Nucleus accumbens (tissue), 56 donors: ENCODE data around the gene EFCAB11.
"Not testable (repeated sequence)": the region's sequence is repeated elsewhere in the genome, so short reads cannot be mapped to it uniquely, and the experiment has no call there.

Source experiments
- DNase-seq, 56 donors: peaks; one replicate each; lab custom pipeline; 2025; lab: John Stamatoyannopoulos, UW

Gene EFCAB11

DNA sequence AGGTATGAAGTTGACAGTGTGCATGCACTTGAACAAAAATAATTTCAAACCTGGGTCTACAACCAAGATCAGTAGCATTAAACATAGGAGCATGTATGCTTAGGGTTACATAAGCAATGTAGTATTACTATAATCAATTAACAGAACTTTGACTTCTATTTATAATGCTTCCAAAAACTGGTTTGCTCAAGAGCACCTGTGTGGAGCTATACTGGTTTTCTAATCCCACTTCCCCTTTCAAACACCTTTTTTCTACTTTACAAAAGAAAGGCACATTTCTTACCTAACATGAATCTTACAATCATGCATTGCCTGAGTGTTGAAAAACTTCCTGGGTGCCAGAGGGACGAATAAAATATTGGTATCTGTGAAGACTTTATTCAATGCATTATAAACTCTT lies 72.7 kb downstream of the EFCAB11 start:
- no peak for DNase-seq

DNA sequence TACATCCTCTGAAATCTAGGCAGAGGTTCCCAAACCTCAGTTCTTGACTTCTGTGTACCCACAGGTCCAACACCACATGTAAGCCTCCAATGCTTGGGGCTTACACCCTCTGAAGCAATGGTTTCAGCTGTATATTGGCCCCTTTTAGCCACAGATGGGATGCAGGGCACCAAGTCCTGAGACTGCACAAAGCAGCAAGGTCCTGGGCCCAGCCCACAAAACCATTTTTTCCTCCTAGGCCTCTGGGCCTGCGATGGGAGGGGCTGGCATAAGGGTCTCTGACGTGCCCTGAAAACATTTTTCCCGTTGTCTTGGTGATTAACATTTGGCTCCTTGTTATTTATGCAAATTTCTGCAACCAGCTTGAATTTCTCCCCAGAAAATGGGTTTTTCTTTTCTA lies 80.4 kb downstream of the EFCAB11 start:
- DNase-seq: not testable (repeated sequence)

DNA sequence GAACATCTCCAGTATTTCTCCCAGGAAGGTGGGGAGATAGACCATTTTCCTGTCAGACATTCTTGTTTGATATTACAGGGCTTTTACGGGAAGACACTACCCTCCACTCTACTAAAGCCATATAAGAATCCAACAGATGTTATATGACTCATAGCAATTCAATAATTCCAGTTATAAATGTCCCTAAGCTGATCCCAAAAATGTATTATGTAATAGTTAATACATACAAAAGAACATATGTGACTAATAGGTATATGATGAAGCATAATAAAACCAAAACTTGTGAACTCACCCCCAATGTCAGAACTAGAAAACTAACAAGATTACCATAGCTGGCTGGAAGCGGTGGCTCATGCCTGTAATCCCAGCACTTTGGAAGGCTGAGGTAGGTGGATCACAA lies 84.2 kb downstream of the EFCAB11 start:
- no peak for DNase-seq

DNA sequence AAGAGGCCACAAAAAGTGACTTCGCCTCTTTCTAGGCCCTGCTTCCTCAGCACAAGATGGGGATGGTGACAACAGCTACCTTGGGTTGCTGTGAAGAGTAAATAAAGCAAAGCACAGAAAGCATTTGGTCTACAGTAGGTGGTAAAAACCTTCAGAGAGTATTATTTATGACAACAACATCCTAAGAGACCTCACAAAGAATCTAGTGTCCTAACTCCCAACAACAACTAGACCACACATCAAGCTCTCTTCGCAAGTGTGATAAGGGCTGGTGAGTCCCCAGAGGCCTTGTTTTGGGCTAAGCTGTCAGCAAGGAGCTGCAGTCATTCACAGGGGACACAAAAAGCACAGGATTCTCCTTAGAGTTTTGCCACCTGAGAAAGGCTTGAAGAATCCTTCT lies 84.9 kb downstream of the EFCAB11 start:
- DNase-seq: no peak

DNA sequence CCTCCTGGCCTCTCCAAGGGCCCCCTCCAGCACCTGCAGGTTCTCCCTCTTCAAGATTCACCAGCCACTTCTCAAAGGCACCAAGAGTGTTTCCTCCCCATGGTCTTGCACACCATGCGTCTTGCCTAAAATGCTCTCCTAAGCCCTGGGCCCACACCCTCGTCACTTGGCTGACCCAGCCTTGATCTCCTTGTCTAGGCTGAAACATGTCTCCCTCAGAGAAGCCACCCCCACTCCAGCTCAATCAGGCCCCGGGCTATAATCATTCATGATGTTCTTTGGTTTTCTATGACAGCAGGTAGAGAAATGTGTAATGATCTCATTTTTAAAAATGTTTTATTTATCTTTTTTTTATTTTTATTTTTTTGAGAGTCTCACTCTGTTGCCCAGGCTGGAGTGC lies 88.1 kb downstream of the EFCAB11 start:
- no peak for DNase-seq

DNA sequence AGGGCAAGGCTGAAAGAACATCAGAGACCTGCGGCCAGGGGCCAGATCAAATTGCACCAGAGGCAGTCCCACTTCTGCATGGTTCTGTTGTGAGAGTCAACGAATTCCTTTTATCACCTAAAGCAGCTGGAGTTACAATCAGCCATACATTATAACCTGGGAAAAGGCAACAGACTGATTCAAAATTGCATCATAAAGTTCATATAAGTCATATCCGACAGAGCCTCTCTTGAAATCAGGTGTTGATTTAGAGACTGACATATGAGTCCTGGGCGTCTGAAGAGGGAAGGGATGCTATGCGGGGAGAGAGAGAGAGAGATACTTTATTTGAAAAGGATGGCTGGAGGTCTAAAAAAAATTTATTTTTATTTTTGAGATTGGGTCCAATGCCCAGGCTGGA lies 89.4 kb downstream of the EFCAB11 start:
- DNase-seq: no peak

DNA sequence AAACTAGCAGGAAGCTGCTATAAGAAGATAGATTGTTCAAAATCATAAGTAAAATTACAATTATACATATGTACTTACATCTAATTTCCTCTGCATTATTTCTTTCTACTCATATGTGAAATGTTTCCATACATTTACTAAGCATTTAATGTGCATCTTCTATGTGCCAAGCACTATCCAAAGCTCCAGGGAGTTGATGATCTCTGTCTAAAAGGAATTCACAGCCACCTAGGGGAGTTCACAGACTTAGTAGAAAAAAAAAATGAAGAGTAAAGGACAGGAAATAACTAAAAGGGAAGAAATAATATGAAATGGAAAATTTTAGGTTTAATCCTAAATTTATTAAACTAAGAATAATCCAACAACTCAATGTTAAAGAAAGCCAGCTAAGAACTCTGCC lies 91.7 kb downstream of the EFCAB11 start:
- no peak for DNase-seq

DNA sequence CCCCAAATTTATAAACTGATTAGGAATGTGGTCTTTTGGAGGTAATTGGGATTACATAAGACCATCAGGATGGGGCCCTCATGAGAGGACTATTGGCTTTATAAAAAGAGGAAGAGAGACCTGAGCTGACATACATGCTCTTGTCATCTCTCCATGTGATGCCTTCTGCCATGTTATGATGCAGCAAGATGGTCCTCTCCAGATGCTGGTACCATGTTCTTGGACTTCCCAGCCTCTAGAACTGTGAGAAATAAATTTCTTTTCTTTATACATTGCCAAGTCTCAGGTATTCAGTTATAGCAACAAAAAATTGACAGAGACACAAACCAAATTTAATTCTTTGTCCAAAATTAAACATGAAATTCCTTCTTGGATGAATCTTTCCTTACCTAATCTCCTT lies 92.9 kb downstream of the EFCAB11 start:
- DNase-seq: no peak

DNA sequence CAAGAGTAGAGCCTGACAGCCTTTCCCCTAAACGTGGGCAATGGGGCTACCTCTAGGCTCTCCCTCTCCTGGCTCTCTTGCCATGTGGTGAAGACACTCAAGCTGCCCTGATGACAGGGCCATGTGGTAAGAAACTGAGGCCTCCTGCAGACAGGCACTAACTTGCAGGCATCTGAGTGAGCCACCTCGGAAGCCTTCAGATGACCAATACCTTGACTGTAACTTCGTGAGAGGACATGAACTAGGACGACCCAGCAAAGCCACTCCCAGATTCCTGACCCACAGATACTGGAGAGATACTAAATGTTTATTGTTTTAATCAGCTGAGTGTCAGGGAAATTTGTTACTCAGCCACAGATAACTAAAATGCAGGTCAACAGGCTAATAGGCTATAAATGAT lies 96.4 kb downstream of the EFCAB11 start:
- DNase-seq: no peak

DNA sequence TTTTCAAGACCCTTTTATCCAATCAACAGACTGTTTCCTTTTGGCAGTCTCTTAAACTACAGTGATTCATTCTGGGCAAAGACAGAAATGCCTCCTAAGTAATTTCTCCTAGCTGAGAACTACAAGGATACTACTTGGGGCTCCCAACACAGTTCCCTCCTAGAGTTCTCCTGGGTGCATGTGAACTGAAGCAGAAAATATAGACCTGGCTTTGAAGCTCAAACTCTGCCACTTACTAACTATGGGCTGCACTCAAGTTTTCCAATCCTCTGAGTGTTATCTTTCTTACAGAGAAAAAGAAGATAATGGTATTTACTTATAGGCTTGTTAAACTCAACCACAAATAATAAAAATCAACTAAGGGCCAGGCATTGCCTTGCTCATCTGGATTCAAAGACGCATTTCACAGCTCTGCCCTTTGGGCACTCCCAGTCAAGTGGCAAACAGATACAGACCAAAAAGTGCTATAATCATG lies 97.6 kb downstream of the EFCAB11 start:
- no peak for DNase-seq

DNA sequence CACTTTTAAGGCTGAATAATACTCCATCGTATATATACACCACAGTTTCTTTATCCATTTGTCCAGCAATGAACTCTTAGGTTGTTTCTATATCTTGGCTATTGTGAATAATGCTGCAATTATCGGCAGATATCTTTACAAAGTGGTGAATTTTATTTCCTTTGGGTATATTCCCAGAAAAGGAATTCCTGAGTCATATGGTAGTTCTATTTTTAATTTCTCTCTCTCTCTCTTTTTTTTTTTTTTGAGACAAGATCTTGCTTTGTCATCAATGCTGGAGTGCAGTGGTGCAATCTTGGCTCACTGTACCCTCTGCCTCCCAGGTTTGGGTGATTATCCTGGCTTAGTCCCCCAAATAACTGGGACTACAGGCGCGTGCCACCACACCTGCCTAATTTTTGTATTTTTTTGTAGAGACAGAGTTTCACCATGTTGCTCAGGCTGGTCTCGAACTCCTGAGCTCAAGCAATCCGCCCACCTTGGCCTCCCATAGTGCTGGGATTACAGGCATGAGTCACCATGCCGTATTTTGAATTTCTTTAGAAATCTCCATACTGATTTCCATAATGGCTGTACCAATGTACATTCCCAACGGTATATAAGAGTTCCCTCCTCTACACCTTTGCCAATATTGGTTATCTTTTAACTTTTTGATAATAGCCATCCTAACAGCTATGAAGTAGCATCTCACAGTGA lies 98.4 kb downstream of the EFCAB11 start:
- no peak for DNase-seq

DNA sequence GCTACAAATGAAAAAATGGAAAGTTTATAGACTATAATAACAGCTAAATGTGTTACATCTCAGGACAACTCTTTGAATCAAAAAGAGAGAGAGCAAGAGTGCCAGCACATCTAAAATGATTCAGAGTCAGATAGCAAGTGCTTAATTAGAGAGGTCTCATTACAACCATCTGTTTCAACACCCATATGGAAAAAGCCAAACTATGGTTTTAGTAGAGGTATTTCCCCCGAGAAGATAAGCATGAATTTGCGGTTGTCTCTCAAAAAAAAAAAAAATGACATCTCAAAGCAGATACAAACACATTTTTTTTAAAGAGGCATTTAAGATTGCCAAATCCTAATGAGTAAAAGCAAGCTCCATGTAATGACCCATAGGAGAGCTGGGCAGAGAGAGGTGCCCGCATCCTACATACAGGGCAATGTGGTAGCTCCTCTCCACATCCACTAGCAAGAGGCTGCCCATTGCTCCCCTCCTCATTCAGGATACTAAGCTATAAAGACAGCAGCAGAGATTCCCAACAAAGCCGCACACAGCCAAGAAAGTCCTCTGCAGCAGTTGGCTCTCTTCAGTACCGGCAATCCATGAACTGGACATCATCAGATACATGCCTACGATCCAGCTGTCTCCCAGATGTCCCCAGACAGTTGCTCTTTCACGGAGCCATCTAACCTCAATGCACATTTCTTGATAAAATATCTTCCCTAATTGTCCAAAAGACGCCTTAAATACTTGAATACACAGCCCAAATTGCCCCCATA lies 100.4 kb downstream of the EFCAB11 start:
- no peak for DNase-seq

DNA sequence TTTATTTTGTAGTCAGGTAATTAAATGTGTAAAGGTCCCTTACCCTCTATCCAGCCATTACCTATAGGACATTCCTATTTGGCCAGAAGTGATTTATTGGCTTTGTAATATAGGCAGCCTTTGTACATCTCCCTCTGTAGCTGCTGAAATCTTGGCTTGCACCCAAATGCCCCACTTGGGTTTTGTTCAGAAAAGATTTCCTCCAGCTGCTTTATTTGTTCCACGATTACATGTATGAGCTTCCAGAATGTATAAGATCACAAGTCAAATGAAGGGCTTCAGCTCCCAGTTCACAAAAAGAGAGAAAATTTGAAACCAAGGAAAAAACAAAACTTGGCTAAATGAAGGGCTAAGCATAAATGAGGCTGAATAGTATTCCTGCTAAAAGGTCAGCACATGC lies 103.4 kb downstream of the EFCAB11 start:
- DNase-seq: no peak

DNA sequence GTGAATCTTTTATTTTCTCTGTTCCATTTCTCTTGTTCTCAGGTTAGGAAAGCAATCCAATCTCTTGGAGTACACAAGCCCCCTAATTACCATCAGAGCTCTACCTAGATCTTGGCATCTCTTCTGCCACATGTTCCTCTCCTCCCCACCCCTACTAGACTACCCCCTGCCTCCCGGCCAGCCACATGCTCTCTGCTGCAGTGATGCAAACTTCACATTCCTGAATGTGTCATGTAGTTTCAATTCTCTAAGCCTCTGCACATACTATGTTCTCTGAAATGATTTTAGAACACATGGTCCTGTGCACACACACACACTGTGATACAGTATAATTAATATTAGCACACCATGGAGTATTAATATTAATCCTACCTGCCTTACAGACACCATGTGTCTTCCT lies 104.6 kb downstream of the EFCAB11 start:
- DNase-seq: no peak

DNA sequence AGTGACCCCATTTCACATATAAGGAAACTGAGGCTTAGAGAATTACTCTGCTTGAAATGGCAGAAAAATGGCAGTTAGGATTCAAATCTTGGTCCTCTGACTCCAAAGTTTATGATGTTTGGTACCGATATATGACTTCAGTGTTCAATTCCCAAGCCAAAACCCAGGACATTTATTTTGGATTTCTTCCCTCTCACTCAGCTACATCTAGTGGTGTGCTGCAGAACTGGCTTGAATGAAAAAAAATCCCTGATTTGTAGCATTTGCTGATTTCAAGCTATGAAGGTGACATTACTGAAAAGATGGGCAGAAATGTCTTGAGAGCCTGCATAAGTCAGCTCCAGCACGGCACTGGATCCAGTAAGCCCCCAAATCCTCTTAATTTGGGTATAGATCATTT lies 106.4 kb downstream of the EFCAB11 start:
- DNase-seq: no peak

DNA sequence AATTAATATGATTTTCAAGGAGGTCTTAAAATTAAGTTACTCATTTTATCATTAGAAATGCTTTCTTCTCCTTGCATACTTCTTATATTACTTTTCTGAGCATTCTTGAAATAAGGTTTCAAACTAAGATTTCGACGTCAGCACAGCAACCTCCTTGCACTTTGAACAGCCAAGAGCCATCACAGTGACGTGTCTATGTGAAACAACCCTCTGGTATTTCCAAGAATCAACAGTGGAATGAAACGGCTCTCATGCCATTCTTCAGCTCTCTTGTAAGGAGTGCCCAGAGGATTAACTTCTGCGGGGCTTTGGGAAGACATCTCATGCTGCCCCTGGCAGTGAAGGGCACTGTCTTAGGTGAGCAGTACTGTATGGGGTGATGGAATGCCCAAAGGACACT lies 109.2 kb downstream of the EFCAB11 start:
- no peak for DNase-seq

DNA sequence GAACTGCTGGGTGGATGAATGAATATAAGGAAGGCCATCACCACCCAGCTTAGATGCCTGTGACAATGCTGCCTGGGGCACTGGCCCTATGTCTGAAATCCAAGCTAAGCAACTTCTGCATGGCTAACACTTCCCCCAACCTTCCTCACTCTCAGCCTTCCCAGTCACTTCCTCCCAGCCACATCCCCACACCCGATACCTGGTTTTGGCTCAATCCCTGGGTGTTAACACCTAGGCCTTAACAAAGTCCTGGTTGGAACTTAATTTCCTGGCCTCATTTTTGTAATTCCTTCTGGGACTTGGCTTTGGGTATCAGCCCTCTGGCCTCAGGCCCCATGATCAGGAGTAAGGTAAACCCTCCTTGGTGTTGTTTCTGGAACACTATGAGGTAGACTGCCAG lies 110.0 kb downstream of the EFCAB11 start:
- DNase-seq: no peak

DNA sequence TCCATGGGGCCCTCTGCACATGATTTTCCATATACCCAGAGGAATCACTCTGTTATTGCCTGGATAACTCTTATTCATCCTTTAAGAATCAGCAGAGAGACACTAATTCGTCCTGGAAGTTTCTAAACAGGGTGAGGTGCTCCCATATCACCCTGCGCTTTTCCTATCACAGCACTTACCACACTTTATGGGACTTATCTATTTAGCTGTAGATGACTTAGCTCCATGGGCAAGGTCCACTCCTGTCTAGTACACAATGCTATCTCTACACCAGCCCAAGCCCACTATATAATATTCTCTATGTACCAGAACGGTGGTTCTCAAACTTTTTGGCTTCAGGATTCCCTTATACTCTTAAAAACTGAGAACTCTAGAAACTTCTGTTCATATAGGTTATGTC lies 111.7 kb downstream of the EFCAB11 start:
- DNase-seq: no peak

DNA sequence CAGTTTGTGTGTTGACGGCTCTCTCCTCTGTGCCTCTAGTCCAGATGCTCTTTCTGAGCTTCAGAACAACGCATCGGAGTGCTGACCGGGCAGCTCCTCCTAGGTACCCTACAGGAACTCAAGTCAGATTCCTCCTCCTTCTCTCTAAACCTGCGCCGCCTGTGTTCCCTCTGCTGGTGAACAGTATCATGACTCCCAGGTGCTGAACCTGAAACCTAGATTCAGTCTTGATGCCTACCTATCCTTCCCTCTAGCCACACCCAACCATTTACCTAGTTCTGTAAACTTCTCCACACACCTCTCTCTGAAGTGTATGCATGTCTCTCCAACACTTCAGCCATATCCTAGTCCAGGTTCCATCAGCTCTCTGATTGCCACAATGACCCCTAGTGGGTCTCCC lies 112.7 kb downstream of the EFCAB11 start:
- no peak for DNase-seq

DNA sequence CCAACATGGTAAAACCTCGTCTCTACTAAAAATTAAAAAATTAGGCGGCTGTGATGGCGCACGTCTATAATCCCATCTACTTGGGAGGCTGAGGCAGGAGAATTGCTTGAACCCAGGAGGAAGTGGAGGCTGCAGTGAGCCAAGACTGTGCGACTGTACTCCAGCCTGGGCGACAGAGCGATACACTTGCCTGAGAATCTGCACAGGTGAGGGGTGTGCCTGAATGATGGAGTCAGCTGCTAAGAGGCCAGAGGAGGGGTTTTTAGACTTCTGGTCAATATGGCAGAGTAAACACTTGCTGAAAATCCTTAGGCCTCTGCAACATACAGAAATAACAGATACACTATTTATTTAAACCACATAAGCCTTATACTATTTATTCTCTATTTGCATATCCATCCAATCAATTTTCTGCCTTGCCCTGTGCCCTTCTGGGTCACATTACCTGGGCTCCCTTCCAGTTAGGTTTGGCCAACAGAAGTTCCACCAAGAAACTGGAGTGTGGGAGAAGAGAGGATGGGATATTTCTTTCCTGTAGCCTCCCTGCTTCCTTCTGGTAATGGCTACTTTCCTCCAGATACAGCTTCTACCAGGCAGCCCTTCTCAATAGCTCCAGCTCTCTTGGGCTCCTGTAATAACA lies 117.6 kb downstream of the EFCAB11 start:
- no peak for DNase-seq

DNA sequence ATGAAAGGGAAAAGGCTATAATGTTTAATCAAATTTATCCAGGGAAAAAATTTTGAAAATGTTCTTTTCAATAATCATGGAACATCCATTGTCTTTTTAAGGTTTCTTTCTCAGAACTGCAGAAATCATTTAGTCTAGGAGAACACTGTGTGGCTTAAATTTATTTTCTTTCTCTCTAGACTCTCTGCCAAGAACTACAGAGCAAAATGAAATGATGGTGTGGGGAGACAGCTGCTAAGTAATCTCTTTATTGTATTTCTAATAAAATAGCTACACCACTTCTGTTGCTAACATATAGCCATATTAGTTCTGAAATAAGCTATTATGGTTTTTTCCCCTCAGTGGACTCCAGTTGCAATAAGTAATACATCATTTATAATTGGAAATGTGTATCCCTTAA lies 120.9 kb downstream of the EFCAB11 start:
- no peak for DNase-seq

DNA sequence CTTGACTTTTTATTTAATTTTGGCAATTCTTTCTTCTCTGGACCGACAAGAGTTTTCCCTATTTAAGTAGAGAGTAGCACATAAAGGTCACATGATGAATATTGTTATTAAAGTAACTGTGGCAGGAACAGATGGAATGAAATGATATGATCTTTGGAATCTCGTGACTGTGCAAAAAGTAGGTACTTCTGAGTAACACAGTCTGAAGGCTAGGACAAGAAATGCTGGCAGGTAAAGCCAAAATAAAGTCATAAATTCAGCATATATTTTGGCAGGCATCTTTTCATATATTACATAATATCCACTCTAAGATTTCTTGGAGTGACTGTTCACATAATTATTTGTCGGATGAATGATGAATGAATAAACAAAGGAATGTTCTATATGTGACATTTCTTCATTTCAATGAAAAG lies 121.4 kb downstream of the EFCAB11 start:
- no peak for DNase-seq
